Measurements from ENCODE around the gene MEF2A.
"Not testable (repeated sequence)": the region's sequence is repeated elsewhere in the genome, so short reads cannot be mapped to it uniquely, and the experiment has no call there.

MEF2A gene

GRCh38 chr15:99731336-99732123, 165.7 kb downstream of the MEF2A start:
- H3K27me3 ChIP-seq (ENCODE audit: control insufficient read depth in 2 of 2, insufficient read depth in 2 of 2, low read length in 2 of 2) = no peaks in the 10 kb centered on the region
- H3K36me3 ChIP-seq (ENCODE audit: control insufficient read depth in 2 of 2, insufficient read depth in 2 of 2, low read length in 2 of 2) = peaks cover 5 to 15% of the 10 kb centered on the region in 2 donors
- H3K9ac ChIP-seq (ENCODE audit: low read depth in 1 of 2, low read length in 2 of 2) = no peak overlapping the region
- no peaks in the 10 kb centered on the region for H3K9me3 ChIP-seq (ENCODE audit: control insufficient read depth in 2 of 2, low read length in 2 of 2)
- H3K27ac ChIP-seq (ENCODE audit: low read depth in 2 of 2, low read length in 2 of 2) = no peak overlapping the region
- peak overlapping the region in 1 of 2 donors; percentile 71 for H3K4me3 ChIP-seq (ENCODE audit: low read length in 2 of 2)
- H3K4me1 ChIP-seq (ENCODE audit: control insufficient read depth in 2 of 2, insufficient read depth in 2 of 2, low read length in 2 of 2) = peaks cover 0 to 5% of the 10 kb centered on the region in 2 donors

- H3K4me3 ChIP-seq (ENCODE audit: low read length in 2 of 2) = peak overlapping the region; percentile 71 to 83
- peak overlapping the region; percentile 62 to 73 for H3K27ac ChIP-seq (ENCODE audit: low read depth in 2 of 2, low read length in 2 of 2)
- no peaks in the 10 kb centered on the region for H3K9me3 ChIP-seq (ENCODE audit: control insufficient read depth in 2 of 2, low read length in 2 of 2)
- no peaks in the 10 kb centered on the region for H3K27me3 ChIP-seq (ENCODE audit: control insufficient read depth in 2 of 2, insufficient read depth in 2 of 2, low read length in 2 of 2)
- H3K9ac ChIP-seq (ENCODE audit: low read depth in 1 of 2, low read length in 2 of 2) = peak overlapping the region; percentile 54 to 86
- H3K4me1 ChIP-seq (ENCODE audit: control insufficient read depth in 2 of 2, insufficient read depth in 2 of 2, low read length in 2 of 2) = peaks cover 0 to 5% of the 10 kb centered on the region in 2 donors
- peaks cover 5 to 15% of the 10 kb centered on the region in 2 donors for H3K36me3 ChIP-seq (ENCODE audit: control insufficient read depth in 2 of 2, insufficient read depth in 2 of 2, low read length in 2 of 2)
These were observed 166.5 kb downstream of the MEF2A start for GRCh38 chr15:99732124-99732750.

- H3K4me3 ChIP-seq (ENCODE audit: low read length in 2 of 2) = peak overlapping the region; percentile 71 to 83
- no peaks in the 10 kb centered on the region for H3K9me3 ChIP-seq (ENCODE audit: control insufficient read depth in 2 of 2, low read length in 2 of 2)
- peak overlapping the region; percentile 62 to 73 for H3K27ac ChIP-seq (ENCODE audit: low read depth in 2 of 2, low read length in 2 of 2)
- peaks cover 5 to 15% of the 10 kb centered on the region in 2 donors for H3K36me3 ChIP-seq (ENCODE audit: control insufficient read depth in 2 of 2, insufficient read depth in 2 of 2, low read length in 2 of 2)
- H3K9ac ChIP-seq (ENCODE audit: low read depth in 1 of 2, low read length in 2 of 2) = peak overlapping the region; percentile 54 to 86
- H3K4me1 ChIP-seq (ENCODE audit: control insufficient read depth in 2 of 2, insufficient read depth in 2 of 2, low read length in 2 of 2) = peaks cover 0 to 5% of the 10 kb centered on the region in 2 donors
- no peaks in the 10 kb centered on the region for H3K27me3 ChIP-seq (ENCODE audit: control insufficient read depth in 2 of 2, insufficient read depth in 2 of 2, low read length in 2 of 2)
These were observed 167.0 kb downstream of the MEF2A start for GRCh38 chr15:99732751-99733267.

GRCh38 chr15:99733268-99734039, 167.7 kb downstream of the MEF2A start, which contains the start of gene LYSMD4:
Gene LYSMD4, minus strand, starts transcription at chr15:99733437. Its CDS starts 1,438 bp downstream, at chr15:99731999.
- Histone ChIP-seq H3K9me3 (ENCODE audit: control insufficient read depth in 2 of 2, low read length in 2 of 2) (no peaks in the 10 kb centered on the region), H3K4me3 (ENCODE audit: low read length in 2 of 2) (peak within 1 kb of the TSS; percentile 76 to 83), H3K9ac (ENCODE audit: low read depth in 1 of 2, low read length in 2 of 2) (peak within 1 kb of the TSS; percentile 75 to 86), H3K36me3 (ENCODE audit: control insufficient read depth in 2 of 2, insufficient read depth in 2 of 2, low read length in 2 of 2) (peaks cover 5 to 12% of the 10 kb centered on the region in 2 donors), H3K27me3 (ENCODE audit: control insufficient read depth in 2 of 2, insufficient read depth in 2 of 2, low read length in 2 of 2) (no peaks in the 10 kb centered on the region), H3K27ac (ENCODE audit: low read depth in 2 of 2, low read length in 2 of 2) (peak within 1 kb of the TSS; percentile 95 to 96), H3K4me1 (ENCODE audit: control insufficient read depth in 2 of 2, insufficient read depth in 2 of 2, low read length in 2 of 2) (peaks cover 0 to 5% of the 10 kb centered on the region in 2 donors)

- H3K4me1 ChIP-seq (ENCODE audit: control insufficient read depth in 2 of 2, insufficient read depth in 2 of 2, low read length in 2 of 2); H3K27me3 ChIP-seq (ENCODE audit: control insufficient read depth in 2 of 2, insufficient read depth in 2 of 2, low read length in 2 of 2); H3K36me3 ChIP-seq (ENCODE audit: control insufficient read depth in 2 of 2, insufficient read depth in 2 of 2, low read length in 2 of 2); H3K9me3 ChIP-seq (ENCODE audit: control insufficient read depth in 2 of 2, low read length in 2 of 2): not testable (repeated sequence)
- H3K9ac ChIP-seq (ENCODE audit: low read depth in 1 of 2, low read length in 2 of 2) = peak overlapping the region; percentile 75 to 83
- peak overlapping the region; percentile 95 to 96 for H3K27ac ChIP-seq (ENCODE audit: low read depth in 2 of 2, low read length in 2 of 2)
- H3K4me3 ChIP-seq (ENCODE audit: low read length in 2 of 2) = peak overlapping the region; percentile 72 to 76
These were observed 168.2 kb downstream of the MEF2A start for GRCh38 chr15:99734040-99734291.

GRCh38 chr15:99734575-99734974, 168.8 kb downstream of the MEF2A start:
- no peak overlapping the region for H3K9ac ChIP-seq (ENCODE audit: low read depth in 1 of 2, low read length in 2 of 2)
- no peak overlapping the region for H3K4me3 ChIP-seq (ENCODE audit: low read length in 2 of 2)
- H3K27me3 ChIP-seq (ENCODE audit: control insufficient read depth in 2 of 2, insufficient read depth in 2 of 2, low read length in 2 of 2) = no peaks in the 10 kb centered on the region
- H3K9me3 ChIP-seq (ENCODE audit: control insufficient read depth in 2 of 2, low read length in 2 of 2) = no peaks in the 10 kb centered on the region
- peaks cover 0 to 3% of the 10 kb centered on the region in 2 donors for H3K36me3 ChIP-seq (ENCODE audit: control insufficient read depth in 2 of 2, insufficient read depth in 2 of 2, low read length in 2 of 2)
- peak overlapping the region; percentile 45 to 50 for H3K27ac ChIP-seq (ENCODE audit: low read depth in 2 of 2, low read length in 2 of 2)
- H3K4me1 ChIP-seq (ENCODE audit: control insufficient read depth in 2 of 2, insufficient read depth in 2 of 2, low read length in 2 of 2) = peaks cover 0 to 5% of the 10 kb centered on the region in 2 donors

- Histone ChIP-seq H3K36me3 (ENCODE audit: control insufficient read depth in 2 of 2, insufficient read depth in 2 of 2, low read length in 2 of 2) (peaks cover 0 to 3% of the 10 kb centered on the region in 2 donors), H3K4me3 (ENCODE audit: low read length in 2 of 2) (no peak overlapping the region), H3K9me3 (ENCODE audit: control insufficient read depth in 2 of 2, low read length in 2 of 2) (no peaks in the 10 kb centered on the region), H3K27me3 (ENCODE audit: control insufficient read depth in 2 of 2, insufficient read depth in 2 of 2, low read length in 2 of 2) (no peaks in the 10 kb centered on the region), H3K9ac (ENCODE audit: low read depth in 1 of 2, low read length in 2 of 2) (no peak overlapping the region), H3K4me1 (ENCODE audit: control insufficient read depth in 2 of 2, insufficient read depth in 2 of 2, low read length in 2 of 2) (peaks cover 0 to 5% of the 10 kb centered on the region in 2 donors), H3K27ac (ENCODE audit: low read depth in 2 of 2, low read length in 2 of 2) (no peak overlapping the region)
These were observed 170.1 kb downstream of the MEF2A start for GRCh38 chr15:99735868-99736267.

GRCh38 chr15:99736702-99737101, 170.9 kb downstream of the MEF2A start:
- Histone ChIP-seq H3K4me3 (ENCODE audit: low read length in 2 of 2) (no peak overlapping the region), H3K27ac (ENCODE audit: low read depth in 2 of 2, low read length in 2 of 2) (no peak overlapping the region), H3K9ac (ENCODE audit: low read depth in 1 of 2, low read length in 2 of 2) (no peak overlapping the region), H3K36me3 (ENCODE audit: control insufficient read depth in 2 of 2, insufficient read depth in 2 of 2, low read length in 2 of 2) (no peaks in the 10 kb centered on the region), H3K4me1 (ENCODE audit: control insufficient read depth in 2 of 2, insufficient read depth in 2 of 2, low read length in 2 of 2) (peaks cover 0 to 5% of the 10 kb centered on the region in 2 donors), H3K9me3 (ENCODE audit: control insufficient read depth in 2 of 2, low read length in 2 of 2) (no peaks in the 10 kb centered on the region), H3K27me3 (ENCODE audit: control insufficient read depth in 2 of 2, insufficient read depth in 2 of 2, low read length in 2 of 2) (no peaks in the 10 kb centered on the region)

GRCh38 chr15:99738021-99738847, 172.4 kb downstream of the MEF2A start:
- H3K36me3 ChIP-seq (ENCODE audit: control insufficient read depth in 2 of 2, insufficient read depth in 2 of 2, low read length in 2 of 2) = no peaks in the 10 kb centered on the region
- no peaks in the 10 kb centered on the region for H3K27me3 ChIP-seq (ENCODE audit: control insufficient read depth in 2 of 2, insufficient read depth in 2 of 2, low read length in 2 of 2)
- peak overlapping the region in 1 of 2 donors; percentile 26 for H3K9ac ChIP-seq (ENCODE audit: low read depth in 1 of 2, low read length in 2 of 2)
- H3K4me1 ChIP-seq (ENCODE audit: control insufficient read depth in 2 of 2, insufficient read depth in 2 of 2, low read length in 2 of 2) = peaks cover 0 to 3% of the 10 kb centered on the region in 2 donors
- no peak overlapping the region for H3K27ac ChIP-seq (ENCODE audit: low read depth in 2 of 2, low read length in 2 of 2)
- no peaks in the 10 kb centered on the region for H3K9me3 ChIP-seq (ENCODE audit: control insufficient read depth in 2 of 2, low read length in 2 of 2)
- H3K4me3 ChIP-seq (ENCODE audit: low read length in 2 of 2) = no peak overlapping the region
